ENCODE data around the gene SETD7. TPM values are rescaled to one million over a fixed set of nuclear protein-coding genes. Genes with fewer than 3 reads are reported as not detected.

Gene SETD7
- total RNA-seq, 1 donor from 2014 or later: 59.0 TPM

GRCh38 chr4:139522457-139522856 lies 33.6 kb downstream of the SETD7 start:
- Histone ChIP-seq H3K27ac (ENCODE audit: low read depth, low read length) (no peak overlapping the region), H3K9ac (ENCODE audit: low read depth in 1 of 3, low read length in 3 of 3) (no peak overlapping the region), H3K4me1 (ENCODE audit: control insufficient read depth in 3 of 3, insufficient read depth in 3 of 3, low read length in 3 of 3) (peaks cover 0 to 3% (median 0%) of the 10 kb centered on the region in 3 donors), H3K9me3 (ENCODE audit: control insufficient read depth in 3 of 3, low read length in 3 of 3) (no peaks in the 10 kb centered on the region), H3K36me3 (ENCODE audit: control insufficient read depth in 3 of 3, insufficient read depth in 3 of 3, low read length in 3 of 3) (peaks cover 17 to 51% (median 41%) of the 10 kb centered on the region in 3 donors), H3K27me3 (ENCODE audit: control insufficient read depth in 3 of 3, insufficient read depth in 3 of 3, low read length in 3 of 3) (no peaks in the 10 kb centered on the region), H3K4me3 (ENCODE audit: low read length in 3 of 3) (no peak overlapping the region)

- H3K36me3 ChIP-seq (ENCODE audit: control insufficient read depth in 3 of 3, insufficient read depth in 3 of 3, low read length in 3 of 3): peaks cover 17 to 52% (median 35%) of the 10 kb centered on the region in 3 donors
- H3K4me1 ChIP-seq (ENCODE audit: control insufficient read depth in 3 of 3, insufficient read depth in 3 of 3, low read length in 3 of 3): peaks cover 0 to 3% (median 0%) of the 10 kb centered on the region in 3 donors
- H3K27me3 ChIP-seq (ENCODE audit: control insufficient read depth in 3 of 3, insufficient read depth in 3 of 3, low read length in 3 of 3): no peaks in the 10 kb centered on the region
- H3K4me3 ChIP-seq (ENCODE audit: low read length in 3 of 3): no peak overlapping the region
- H3K9me3 ChIP-seq (ENCODE audit: control insufficient read depth in 3 of 3, low read length in 3 of 3): no peaks in the 10 kb centered on the region
- H3K9ac ChIP-seq (ENCODE audit: low read depth in 1 of 3, low read length in 3 of 3): no peak overlapping the region
- no peak overlapping the region for H3K27ac ChIP-seq (ENCODE audit: low read depth, low read length)
Observed at GRCh38 chr4:139521754-139522401, 34.1 kb downstream of the SETD7 start.

DNA sequence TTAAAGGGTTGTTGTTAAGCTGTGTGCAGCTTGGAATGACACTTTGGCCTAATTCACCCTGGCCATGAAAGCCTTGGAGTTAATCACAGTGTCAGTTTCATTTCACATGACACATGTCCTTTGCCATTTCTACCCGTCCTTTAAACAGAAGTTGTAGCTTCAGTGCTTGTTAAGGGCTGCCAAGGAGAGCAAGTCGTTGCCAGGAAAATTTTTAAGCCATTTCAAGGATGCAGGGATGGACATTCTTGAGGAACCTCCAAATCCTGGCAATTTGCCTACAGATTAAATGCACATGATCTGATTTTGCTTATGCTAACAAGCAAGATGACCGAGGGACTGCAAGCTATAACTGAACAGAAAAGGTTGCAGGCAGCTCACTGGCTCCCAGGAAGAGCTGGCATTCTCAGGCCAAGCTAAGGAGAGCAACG lies 40.5 kb downstream of the SETD7 start:
- H3K9ac ChIP-seq (ENCODE audit: low read depth in 1 of 3, low read length in 3 of 3): peak overlapping the region in 1 of 3 donors; percentile 25
- H3K27ac ChIP-seq (ENCODE audit: low read depth, low read length): peak overlapping the region; percentile 71
- no peaks in the 10 kb centered on the region for H3K9me3 ChIP-seq (ENCODE audit: control insufficient read depth in 3 of 3, low read length in 3 of 3)
- no peaks in the 10 kb centered on the region for H3K27me3 ChIP-seq (ENCODE audit: control insufficient read depth in 3 of 3, insufficient read depth in 3 of 3, low read length in 3 of 3)
- H3K4me1 ChIP-seq (ENCODE audit: control insufficient read depth in 3 of 3, insufficient read depth in 3 of 3, low read length in 3 of 3): peaks cover 25 to 37% (median 34%) of the 10 kb centered on the region in 3 donors
- H3K4me3 ChIP-seq (ENCODE audit: low read length in 3 of 3): no peak overlapping the region
- peaks cover 17 to 27% (median 21%) of the 10 kb centered on the region in 3 donors for H3K36me3 ChIP-seq (ENCODE audit: control insufficient read depth in 3 of 3, insufficient read depth in 3 of 3, low read length in 3 of 3)

DNA sequence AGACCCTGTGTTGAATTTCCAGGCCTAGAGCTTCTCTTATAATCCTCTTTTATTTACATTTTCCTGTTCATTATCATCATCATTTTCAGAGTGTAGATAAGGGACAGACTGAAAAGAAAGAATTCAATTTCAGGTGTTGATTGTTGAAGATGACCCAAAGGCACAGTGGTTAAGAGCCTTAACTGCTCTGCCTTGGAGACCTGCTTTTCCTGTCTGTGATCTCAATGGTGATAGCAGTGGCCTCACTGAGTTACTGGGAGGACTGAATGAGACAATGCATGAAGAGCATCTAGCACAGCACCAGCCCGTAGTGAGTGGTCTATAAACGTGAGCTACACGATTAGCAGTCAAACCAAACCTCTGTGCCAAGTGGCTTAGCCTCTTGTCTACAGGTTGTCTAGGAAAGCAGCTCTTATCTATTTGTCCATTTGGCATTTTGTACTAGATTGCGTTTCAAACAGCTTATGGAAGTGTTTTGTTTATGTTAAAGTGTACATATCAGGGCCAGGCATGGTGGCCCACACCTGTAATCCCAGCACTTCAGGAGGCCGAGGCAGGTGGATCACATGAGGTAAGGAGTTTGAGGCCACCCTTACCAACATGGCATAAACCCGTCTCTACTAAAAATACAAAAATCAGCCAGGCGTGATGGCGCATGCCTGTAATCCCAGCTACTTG lies 41.5 kb downstream of the SETD7 start:
- Histone ChIP-seq H3K4me3 (ENCODE audit: low read length in 3 of 3) (no peak overlapping the region), H3K36me3 (ENCODE audit: control insufficient read depth in 3 of 3, insufficient read depth in 3 of 3, low read length in 3 of 3) (peaks cover 17 to 29% (median 18%) of the 10 kb centered on the region in 3 donors), H3K9ac (ENCODE audit: low read depth in 1 of 3, low read length in 3 of 3) (peak overlapping the region in 1 of 3 donors; percentile 4), H3K4me1 (ENCODE audit: control insufficient read depth in 3 of 3, insufficient read depth in 3 of 3, low read length in 3 of 3) (peaks cover 25 to 45% (median 42%) of the 10 kb centered on the region in 3 donors), H3K27me3 (ENCODE audit: control insufficient read depth in 3 of 3, insufficient read depth in 3 of 3, low read length in 3 of 3) (no peaks in the 10 kb centered on the region), H3K27ac (ENCODE audit: low read depth, low read length) (peak overlapping the region; percentile 71), H3K9me3 (ENCODE audit: control insufficient read depth in 3 of 3, low read length in 3 of 3) (no peaks in the 10 kb centered on the region)

GRCh38 chr4:139511320-139511719 lies 44.7 kb downstream of the SETD7 start:
- Histone ChIP-seq H3K9me3 (ENCODE audit: control insufficient read depth in 3 of 3, low read length in 3 of 3) (no peaks in the 10 kb centered on the region), H3K9ac (ENCODE audit: low read depth in 1 of 3, low read length in 3 of 3) (no peak overlapping the region), H3K4me3 (ENCODE audit: low read length in 3 of 3) (no peak overlapping the region), H3K27ac (ENCODE audit: low read depth, low read length) (peak overlapping the region; percentile 56), H3K4me1 (ENCODE audit: control insufficient read depth in 3 of 3, insufficient read depth in 3 of 3, low read length in 3 of 3) (peaks cover 31 to 57% (median 53%) of the 10 kb centered on the region in 3 donors), H3K36me3 (ENCODE audit: control insufficient read depth in 3 of 3, insufficient read depth in 3 of 3, low read length in 3 of 3) (peaks cover 6 to 17% (median 11%) of the 10 kb centered on the region in 3 donors), H3K27me3 (ENCODE audit: control insufficient read depth in 3 of 3, insufficient read depth in 3 of 3, low read length in 3 of 3) (no peaks in the 10 kb centered on the region)

GRCh38 chr4:139509727-139510410 lies 46.1 kb downstream of the SETD7 start:
- H3K9ac ChIP-seq (ENCODE audit: low read depth in 1 of 3, low read length in 3 of 3): no peak overlapping the region
- peaks cover 20 to 46% (median 41%) of the 10 kb centered on the region in 3 donors for H3K4me1 ChIP-seq (ENCODE audit: control insufficient read depth in 3 of 3, insufficient read depth in 3 of 3, low read length in 3 of 3)
- no peaks in the 10 kb centered on the region for H3K27me3 ChIP-seq (ENCODE audit: control insufficient read depth in 3 of 3, insufficient read depth in 3 of 3, low read length in 3 of 3)
- H3K9me3 ChIP-seq (ENCODE audit: control insufficient read depth in 3 of 3, low read length in 3 of 3): no peaks in the 10 kb centered on the region
- peak overlapping the region; percentile 1 for H3K27ac ChIP-seq (ENCODE audit: low read depth, low read length)
- H3K4me3 ChIP-seq (ENCODE audit: low read length in 3 of 3): no peak overlapping the region
- peaks cover 6 to 20% (median 11%) of the 10 kb centered on the region in 3 donors for H3K36me3 ChIP-seq (ENCODE audit: control insufficient read depth in 3 of 3, insufficient read depth in 3 of 3, low read length in 3 of 3)

DNA sequence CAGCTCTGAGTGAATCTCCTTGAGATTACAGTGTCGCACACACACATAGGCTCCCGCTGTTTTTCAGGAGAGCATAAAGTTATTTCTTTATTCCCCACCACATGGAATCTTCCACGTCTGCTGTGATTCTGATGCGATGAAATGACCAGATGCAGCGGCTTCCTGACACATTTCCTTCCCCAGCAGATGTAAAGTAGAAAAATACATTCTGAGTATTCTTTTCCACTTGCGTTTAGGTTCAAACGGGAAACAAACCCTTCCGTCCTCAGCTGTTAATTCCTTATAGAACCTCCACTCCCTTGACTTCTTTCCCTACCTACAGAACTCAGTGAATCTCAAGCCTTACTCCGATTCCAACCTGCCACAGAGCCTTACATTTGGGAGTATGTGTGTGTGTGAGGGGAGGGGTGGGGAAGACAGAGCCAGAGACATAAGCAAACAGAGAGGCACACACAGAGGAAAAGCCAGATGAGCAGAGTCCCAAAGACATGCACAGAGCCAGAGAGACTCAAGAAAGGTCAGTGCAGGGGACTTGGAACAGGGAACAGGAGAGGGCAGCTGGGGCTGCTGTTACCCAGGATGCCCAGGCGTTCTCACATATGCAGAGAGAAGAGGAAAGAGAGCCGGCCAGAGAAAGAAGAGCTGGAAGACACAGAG lies 47.3 kb downstream of the SETD7 start:
- peaks cover 3 to 23% (median 7%) of the 10 kb centered on the region in 3 donors for H3K36me3 ChIP-seq (ENCODE audit: control insufficient read depth in 3 of 3, insufficient read depth in 3 of 3, low read length in 3 of 3)
- no peak overlapping the region for H3K4me3 ChIP-seq (ENCODE audit: low read length in 3 of 3)
- peak overlapping the region in 1 of 3 donors; percentile 40 for H3K9ac ChIP-seq (ENCODE audit: low read depth in 1 of 3, low read length in 3 of 3)
- H3K27me3 ChIP-seq (ENCODE audit: control insufficient read depth in 3 of 3, insufficient read depth in 3 of 3, low read length in 3 of 3): no peaks in the 10 kb centered on the region
- no peaks in the 10 kb centered on the region for H3K9me3 ChIP-seq (ENCODE audit: control insufficient read depth in 3 of 3, low read length in 3 of 3)
- H3K27ac ChIP-seq (ENCODE audit: low read depth, low read length): no peak overlapping the region
- H3K4me1 ChIP-seq (ENCODE audit: control insufficient read depth in 3 of 3, insufficient read depth in 3 of 3, low read length in 3 of 3): peaks cover 16 to 40% (median 34%) of the 10 kb centered on the region in 3 donors

DNA sequence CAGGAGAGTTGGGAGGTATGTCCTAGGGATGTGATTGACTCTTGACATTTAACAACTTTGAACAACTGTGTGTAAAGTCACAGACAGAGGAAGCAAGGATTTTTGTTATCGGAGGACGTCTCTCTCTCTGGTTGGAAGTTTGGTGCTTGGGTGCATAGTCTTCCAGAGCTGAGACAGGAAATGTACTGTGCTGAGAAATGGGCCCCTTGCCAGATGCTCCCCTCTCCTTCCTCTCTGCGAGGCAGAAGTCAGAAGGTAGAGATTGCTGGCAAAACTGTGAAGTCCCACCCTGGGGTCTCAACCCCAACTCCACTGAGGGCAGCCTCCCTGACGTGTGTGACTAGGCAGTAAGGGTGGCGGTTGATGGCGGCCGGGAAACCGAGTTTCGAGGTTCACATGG lies 49.2 kb downstream of the SETD7 start:
- Histone ChIP-seq H3K27me3 (ENCODE audit: control insufficient read depth in 3 of 3, insufficient read depth in 3 of 3, low read length in 3 of 3) (no peaks in the 10 kb centered on the region), H3K9me3 (ENCODE audit: control insufficient read depth in 3 of 3, low read length in 3 of 3) (no peaks in the 10 kb centered on the region), H3K4me1 (ENCODE audit: control insufficient read depth in 3 of 3, insufficient read depth in 3 of 3, low read length in 3 of 3) (peaks cover 9 to 28% (median 27%) of the 10 kb centered on the region in 3 donors), H3K36me3 (ENCODE audit: control insufficient read depth in 3 of 3, insufficient read depth in 3 of 3, low read length in 3 of 3) (peaks cover 3 to 25% (median 6%) of the 10 kb centered on the region in 3 donors), H3K9ac (ENCODE audit: low read depth in 1 of 3, low read length in 3 of 3) (no peak overlapping the region), H3K4me3 (ENCODE audit: low read length in 3 of 3) (no peak overlapping the region), H3K27ac (ENCODE audit: low read depth, low read length) (no peak overlapping the region)

GRCh38 chr4:139503622-139504166 lies 52.3 kb downstream of the SETD7 start:
- Histone ChIP-seq H3K36me3 (ENCODE audit: control insufficient read depth in 3 of 3, insufficient read depth in 3 of 3, low read length in 3 of 3) (peaks cover 0 to 19% (median 2%) of the 10 kb centered on the region in 3 donors), H3K9me3 (ENCODE audit: control insufficient read depth in 3 of 3, low read length in 3 of 3) (no peaks in the 10 kb centered on the region), H3K9ac (ENCODE audit: low read depth in 1 of 3, low read length in 3 of 3) (no peak overlapping the region), H3K4me3 (ENCODE audit: low read length in 3 of 3) (no peak overlapping the region), H3K27me3 (ENCODE audit: control insufficient read depth in 3 of 3, insufficient read depth in 3 of 3, low read length in 3 of 3) (no peaks in the 10 kb centered on the region), H3K4me1 (ENCODE audit: control insufficient read depth in 3 of 3, insufficient read depth in 3 of 3, low read length in 3 of 3) (peaks cover 2 to 4% (median 4%) of the 10 kb centered on the region in 3 donors), H3K27ac (ENCODE audit: low read depth, low read length) (no peak overlapping the region)
